Measurements from ENCODE around the gene PIP4K2A.

The PIP4K2A gene

DNA sequence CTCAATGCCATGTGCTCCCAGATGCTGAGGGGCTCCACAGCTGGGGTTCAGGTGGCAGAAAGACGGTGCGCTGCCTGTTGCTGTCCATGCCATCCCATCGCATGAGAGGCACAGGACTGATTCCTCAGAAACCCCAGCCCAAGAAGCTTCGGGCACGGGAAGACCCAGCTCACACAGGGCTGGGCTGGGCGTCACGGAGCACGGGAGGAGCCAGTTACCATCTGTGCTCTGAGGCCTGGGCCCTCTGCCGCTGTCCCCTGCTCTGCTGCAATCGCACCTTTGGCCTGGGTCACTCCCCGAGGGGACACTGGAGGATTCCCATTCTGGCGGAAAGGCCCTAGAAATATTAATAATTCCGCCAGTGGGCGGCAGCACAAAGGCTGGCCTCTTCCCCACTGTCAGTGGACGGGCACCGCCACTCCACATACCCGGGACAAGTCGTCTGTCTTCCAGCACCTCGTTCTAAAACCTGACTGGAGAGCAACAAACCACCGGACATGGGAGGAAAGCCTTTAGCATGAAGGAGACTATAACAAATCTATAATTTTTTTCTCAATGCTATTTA is 92.1 kb downstream of the PIP4K2A start:
- TF ChIP-seq ZFP30 (CRISPR knock-in tag; IDR thresholded peaks at IDR 0.05) = no peak
- no peak for TF ChIP-seq PPARA (CRISPR knock-in tag; IDR thresholded peaks at IDR 0.05; ENCODE audit: borderline replicate concordance)
- no peak for TF ChIP-seq ESRRG (CRISPR knock-in tag; IDR thresholded peaks at IDR 0.05)
- TF ChIP-seq, protein P1, sequence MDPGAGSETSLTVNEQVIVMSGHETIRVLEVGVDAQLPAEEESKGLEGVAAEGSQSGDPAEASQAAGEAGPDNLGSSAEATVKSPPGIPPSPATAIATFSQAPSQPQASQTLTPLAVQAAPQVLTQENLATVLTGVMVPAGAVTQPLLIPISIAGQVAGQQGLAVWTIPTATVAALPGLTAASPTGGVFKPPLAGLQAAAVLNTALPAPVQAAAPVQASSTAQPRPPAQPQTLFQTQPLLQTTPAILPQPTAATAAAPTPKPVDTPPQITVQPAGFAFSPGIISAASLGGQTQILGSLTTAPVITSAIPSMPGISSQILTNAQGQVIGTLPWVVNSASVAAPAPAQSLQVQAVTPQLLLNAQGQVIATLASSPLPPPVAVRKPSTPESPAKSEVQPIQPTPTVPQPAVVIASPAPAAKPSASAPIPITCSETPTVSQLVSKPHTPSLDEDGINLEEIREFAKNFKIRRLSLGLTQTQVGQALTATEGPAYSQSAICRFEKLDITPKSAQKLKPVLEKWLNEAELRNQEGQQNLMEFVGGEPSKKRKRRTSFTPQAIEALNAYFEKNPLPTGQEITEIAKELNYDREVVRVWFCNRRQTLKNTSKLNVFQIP (CRISPR knock-in tag; IDR thresholded peaks at IDR 0.05; ENCODE audit: borderline replicate concordance, low read depth) = no peak
- no peak for TF ChIP-seq ZNF565 (CRISPR knock-in tag; conservative IDR thresholded peaks at IDR 0.05; ENCODE audit: low read depth)
- no peak for TF ChIP-seq ZNF8 (CRISPR knock-in tag; IDR thresholded peaks at IDR 0.05)
- TF ChIP-seq ZC3H10 (CRISPR knock-in tag; IDR thresholded peaks at IDR 0.05) = no peak
- TF ChIP-seq, protein P2, sequence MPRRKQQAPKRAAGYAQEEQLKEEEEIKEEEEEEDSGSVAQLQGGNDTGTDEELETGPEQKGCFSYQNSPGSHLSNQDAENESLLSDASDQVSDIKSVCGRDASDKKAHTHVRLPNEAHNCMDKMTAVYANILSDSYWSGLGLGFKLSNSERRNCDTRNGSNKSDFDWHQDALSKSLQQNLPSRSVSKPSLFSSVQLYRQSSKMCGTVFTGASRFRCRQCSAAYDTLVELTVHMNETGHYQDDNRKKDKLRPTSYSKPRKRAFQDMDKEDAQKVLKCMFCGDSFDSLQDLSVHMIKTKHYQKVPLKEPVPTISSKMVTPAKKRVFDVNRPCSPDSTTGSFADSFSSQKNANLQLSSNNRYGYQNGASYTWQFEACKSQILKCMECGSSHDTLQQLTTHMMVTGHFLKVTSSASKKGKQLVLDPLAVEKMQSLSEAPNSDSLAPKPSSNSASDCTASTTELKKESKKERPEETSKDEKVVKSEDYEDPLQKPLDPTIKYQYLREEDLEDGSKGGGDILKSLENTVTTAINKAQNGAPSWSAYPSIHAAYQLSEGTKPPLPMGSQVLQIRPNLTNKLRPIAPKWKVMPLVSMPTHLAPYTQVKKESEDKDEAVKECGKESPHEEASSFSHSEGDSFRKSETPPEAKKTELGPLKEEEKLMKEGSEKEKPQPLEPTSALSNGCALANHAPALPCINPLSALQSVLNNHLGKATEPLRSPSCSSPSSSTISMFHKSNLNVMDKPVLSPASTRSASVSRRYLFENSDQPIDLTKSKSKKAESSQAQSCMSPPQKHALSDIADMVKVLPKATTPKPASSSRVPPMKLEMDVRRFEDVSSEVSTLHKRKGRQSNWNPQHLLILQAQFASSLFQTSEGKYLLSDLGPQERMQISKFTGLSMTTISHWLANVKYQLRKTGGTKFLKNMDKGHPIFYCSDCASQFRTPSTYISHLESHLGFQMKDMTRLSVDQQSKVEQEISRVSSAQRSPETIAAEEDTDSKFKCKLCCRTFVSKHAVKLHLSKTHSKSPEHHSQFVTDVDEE (CRISPR knock-in tag; IDR thresholded peaks at IDR 0.05) = no peak
- TF ChIP-seq TCF4 (CRISPR knock-in tag; IDR thresholded peaks at IDR 0.05; ENCODE audit: borderline replicate concordance) = no peak
- ATAC-seq = no peak

DNA sequence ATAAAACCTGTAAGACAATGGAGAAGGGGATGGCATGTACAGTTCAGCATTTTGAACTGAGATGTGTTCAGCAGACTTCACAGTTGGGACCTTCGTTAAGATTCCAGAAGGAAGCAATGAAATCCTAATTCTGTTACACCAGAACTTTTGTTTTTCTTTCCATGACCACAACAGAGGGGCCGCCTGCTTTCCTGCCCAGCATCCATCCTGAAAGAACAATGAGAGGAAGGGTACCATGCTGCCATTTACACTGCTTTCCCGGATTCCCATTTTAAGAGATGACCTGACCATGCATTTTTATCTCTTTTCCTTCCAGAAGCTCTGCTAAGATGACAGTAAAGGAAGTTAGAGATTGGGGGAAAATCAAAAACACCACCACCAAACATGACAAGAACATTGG is 92.7 kb downstream of the PIP4K2A start:
- TF ChIP-seq, protein P3, sequence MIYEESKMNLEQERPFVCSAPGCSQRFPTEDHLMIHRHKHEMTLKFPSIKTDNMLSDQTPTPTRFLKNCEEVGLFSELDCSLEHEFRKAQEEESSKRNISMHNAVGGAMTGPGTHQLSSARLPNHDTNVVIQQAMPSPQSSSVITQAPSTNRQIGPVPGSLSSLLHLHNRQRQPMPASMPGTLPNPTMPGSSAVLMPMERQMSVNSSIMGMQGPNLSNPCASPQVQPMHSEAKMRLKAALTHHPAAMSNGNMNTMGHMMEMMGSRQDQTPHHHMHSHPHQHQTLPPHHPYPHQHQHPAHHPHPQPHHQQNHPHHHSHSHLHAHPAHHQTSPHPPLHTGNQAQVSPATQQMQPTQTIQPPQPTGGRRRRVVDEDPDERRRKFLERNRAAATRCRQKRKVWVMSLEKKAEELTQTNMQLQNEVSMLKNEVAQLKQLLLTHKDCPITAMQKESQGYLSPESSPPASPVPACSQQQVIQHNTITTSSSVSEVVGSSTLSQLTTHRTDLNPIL (CRISPR knock-in tag; IDR thresholded peaks at IDR 0.05; ENCODE audit: low read depth) = no peak
- TF ChIP-seq ZNF70 (CRISPR knock-in tag; IDR thresholded peaks at IDR 0.05) (no peak), ZNF8 (CRISPR knock-in tag; IDR thresholded peaks at IDR 0.05) (no peak), ZFP30 (CRISPR knock-in tag; IDR thresholded peaks at IDR 0.05) (no peak), GLIS3 (CRISPR knock-in tag; IDR thresholded peaks at IDR 0.05) (no peak), ZC3H10 (CRISPR knock-in tag; IDR thresholded peaks at IDR 0.05) (no peak), ARNTL (CRISPR knock-in tag; IDR thresholded peaks at IDR 0.05; ENCODE audit: borderline replicate concordance, low read depth) (no peak)
- TF ChIP-seq, protein P1 (CRISPR knock-in tag; IDR thresholded peaks at IDR 0.05; ENCODE audit: borderline replicate concordance, low read depth) = no peak
- no peak for ATAC-seq

DNA sequence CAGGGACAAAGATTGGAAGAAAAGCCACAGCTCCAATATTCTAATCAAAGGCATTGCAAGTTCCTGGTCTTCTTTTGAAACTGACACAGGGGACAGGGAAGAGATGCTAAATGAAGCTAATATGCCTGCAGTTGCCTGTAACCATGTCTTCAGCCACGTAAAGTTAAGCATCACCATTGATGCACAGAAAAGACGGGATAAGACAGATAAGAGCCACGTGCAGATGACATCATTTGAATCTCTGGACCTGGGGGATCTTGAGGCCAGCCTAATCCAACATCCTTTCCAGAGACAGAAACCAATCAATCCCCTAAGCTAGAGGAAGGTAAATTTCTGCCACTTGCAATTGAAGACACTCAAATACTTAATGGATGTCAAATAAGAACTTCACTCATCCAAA is 93.4 kb downstream of the PIP4K2A start:
- no peak for ATAC-seq

DNA sequence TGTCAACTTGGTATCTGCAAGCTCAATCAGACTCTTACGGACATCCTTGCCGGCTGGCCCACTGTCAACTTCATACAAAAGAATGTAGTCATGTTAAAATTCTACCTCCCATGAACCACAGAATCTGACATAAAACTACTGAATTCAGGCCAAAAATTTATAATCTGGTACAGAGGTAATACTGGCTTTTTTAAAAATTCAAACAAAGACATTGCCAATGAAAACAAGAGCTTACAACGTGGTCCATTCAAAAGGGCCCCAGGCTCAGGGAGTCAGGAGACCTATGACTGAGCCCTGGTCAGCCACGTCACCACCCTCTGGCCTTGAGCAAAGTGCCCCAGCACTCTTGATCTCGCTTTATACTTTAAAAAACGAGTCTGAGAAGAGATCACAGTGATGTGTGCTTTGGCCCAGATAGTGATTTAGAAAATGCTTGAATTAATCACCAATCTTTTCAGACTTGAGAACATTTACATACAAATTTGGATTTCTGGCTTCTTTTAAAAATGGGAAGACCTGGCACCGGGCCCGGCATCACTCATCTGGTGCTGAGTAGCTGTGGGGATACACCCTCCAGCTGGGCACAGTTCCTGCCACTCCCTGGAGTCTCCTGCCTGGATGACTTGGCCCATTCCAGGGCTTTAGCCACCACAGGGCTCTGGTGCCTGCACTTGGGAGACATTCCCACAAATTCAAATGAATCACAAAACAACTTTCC is 94.1 kb downstream of the PIP4K2A start:
- no peak for TF ChIP-seq ZNF70 (CRISPR knock-in tag; IDR thresholded peaks at IDR 0.05)
- peak; percentile 78 for TF ChIP-seq ISL1 (CRISPR knock-in tag; IDR thresholded peaks at IDR 0.05)
- peak; percentile 81 for TF ChIP-seq ZFP3 (CRISPR knock-in tag; IDR thresholded peaks at IDR 0.05)
- TF ChIP-seq, protein P2 (CRISPR knock-in tag; IDR thresholded peaks at IDR 0.05) = peak; percentile 35; the same call in 1 of the 2 replicates
- 0 out of 2 replicates have a peak, but pooled peaks have one; percentile 6 for TF ChIP-seq ESRRG (CRISPR knock-in tag; IDR thresholded peaks at IDR 0.05)
- ATAC-seq = peak; percentile 81

More for the DNA sequence above, 93.4 kb downstream of the PIP4K2A start:
- TF ChIP-seq CSDC2 (CRISPR knock-in tag; IDR thresholded peaks at IDR 0.05) = no peak
- no peak for TF ChIP-seq SNAI2 (CRISPR knock-in tag; IDR thresholded peaks at IDR 0.05)
- TF ChIP-seq PPARA (CRISPR knock-in tag; IDR thresholded peaks at IDR 0.05; ENCODE audit: borderline replicate concordance) = no peak
- TF ChIP-seq TOX (CRISPR knock-in tag; IDR thresholded peaks at IDR 0.05; ENCODE audit: borderline replicate concordance) = no peak
- TF ChIP-seq, protein P4, sequence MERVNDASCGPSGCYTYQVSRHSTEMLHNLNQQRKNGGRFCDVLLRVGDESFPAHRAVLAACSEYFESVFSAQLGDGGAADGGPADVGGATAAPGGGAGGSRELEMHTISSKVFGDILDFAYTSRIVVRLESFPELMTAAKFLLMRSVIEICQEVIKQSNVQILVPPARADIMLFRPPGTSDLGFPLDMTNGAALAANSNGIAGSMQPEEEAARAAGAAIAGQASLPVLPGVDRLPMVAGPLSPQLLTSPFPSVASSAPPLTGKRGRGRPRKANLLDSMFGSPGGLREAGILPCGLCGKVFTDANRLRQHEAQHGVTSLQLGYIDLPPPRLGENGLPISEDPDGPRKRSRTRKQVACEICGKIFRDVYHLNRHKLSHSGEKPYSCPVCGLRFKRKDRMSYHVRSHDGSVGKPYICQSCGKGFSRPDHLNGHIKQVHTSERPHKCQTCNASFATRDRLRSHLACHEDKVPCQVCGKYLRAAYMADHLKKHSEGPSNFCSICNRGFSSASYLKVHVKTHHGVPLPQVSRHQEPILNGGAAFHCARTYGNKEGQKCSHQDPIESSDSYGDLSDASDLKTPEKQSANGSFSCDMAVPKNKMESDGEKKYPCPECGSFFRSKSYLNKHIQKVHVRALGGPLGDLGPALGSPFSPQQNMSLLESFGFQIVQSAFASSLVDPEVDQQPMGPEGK (CRISPR knock-in tag; IDR thresholded peaks at IDR 0.05; ENCODE audit: borderline replicate concordance) = no peak
- TF ChIP-seq ZNF70 (CRISPR knock-in tag; IDR thresholded peaks at IDR 0.05) = no peak
- TF ChIP-seq ZC3H10 (CRISPR knock-in tag; IDR thresholded peaks at IDR 0.05) = no peak
- no peak for TF ChIP-seq ISL1 (CRISPR knock-in tag; IDR thresholded peaks at IDR 0.05)

Data from SK-N-SH treated with all-trans-retinoic acid at 6 μM for 48 hours (cell line).